HG03354 (cell line): ENCODE results near the gene LPIN1.

Experiments used
- ATAC-seq: cut with Tn5 transposase; IDR thresholded peaks from one replicate; pipeline ENCODE4 v1.9.1; 2021; ENCODE audit warnings: mild to moderate bottlenecking; ENCODE audit not compliant: unreplicated experiment, poor library complexity, severe bottlenecking

LPIN1 gene

GRCh38 chr2:11875481-11875880, 129.0 kb downstream of the LPIN1 start:
- ATAC-seq: no peak

DNA sequence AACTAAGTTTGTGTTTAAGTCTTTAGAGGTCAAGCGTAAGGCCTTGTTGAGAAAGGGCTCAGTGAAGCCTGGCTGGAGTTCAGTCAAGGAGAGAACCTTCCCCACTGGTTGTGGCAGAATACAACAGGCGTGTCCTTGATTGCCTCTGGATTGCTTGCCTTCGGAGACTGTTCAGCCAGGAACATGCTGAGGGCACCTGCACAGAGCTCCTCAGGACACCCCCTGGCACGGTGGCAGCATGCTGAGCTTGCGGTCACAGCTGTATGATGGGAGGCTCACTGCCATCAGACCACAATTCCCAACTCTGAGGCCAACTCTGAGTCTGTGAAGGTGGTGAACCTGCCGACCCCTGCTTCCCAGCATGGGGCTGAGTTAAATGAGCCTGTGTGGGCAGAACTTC, 130.0 kb downstream of the LPIN1 start:
- ATAC-seq: no peak

DNA sequence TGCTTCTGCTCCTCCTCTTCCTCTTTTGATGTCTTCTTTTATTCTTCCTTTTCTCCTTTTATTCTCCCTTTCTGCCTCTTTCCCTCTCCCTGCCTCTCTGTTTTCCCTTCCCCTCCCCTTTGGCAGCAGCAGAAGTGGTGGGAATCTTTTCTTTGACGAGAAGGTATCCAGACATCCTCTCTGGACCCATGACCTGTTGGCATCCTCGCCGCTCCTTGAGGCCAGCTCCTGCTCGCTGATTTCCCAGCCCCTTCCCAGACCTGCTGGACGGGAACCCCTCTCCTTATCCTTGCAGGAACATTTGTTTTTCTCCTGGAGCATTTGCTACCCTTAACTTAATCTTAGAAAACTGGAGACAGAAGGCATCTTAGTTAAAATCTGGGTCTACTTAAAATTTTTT, 130.5 kb downstream of the LPIN1 start:
- ATAC-seq: no peak
